MM.1S (cell line): ENCODE data around the gene HOXC6.
A peak's percentile ranks its signal among the peaks of the same experiment; 100 is the strongest.

Experiments used
- DNase-seq: peaks from one replicate; pipeline ENCODE4 v3.0.0-alpha.2; 2015
- H2AFZ ChIP-seq: fragments of 300-600 bp; sonication (generic); 2 replicates; pipeline ENCODE4 v1.6.0; 2016; ENCODE audit warnings: antibody characterized with exemption, low read length
- H3F3A ChIP-seq: fragments of 300-600 bp; sonication (generic); 2 replicates; pipeline ENCODE4 v1.6.1; 2016; ENCODE audit warnings: mild to moderate bottlenecking, antibody characterized with exemption, low read length, moderate library complexity, mixed read lengths; ENCODE audit not compliant: insufficient read depth
- H3K27ac ChIP-seq: fragments of 300-600 bp; sonication (generic); 2 replicates; pipeline ENCODE4 v1.5.1; 2016; ENCODE audit warnings: mild to moderate bottlenecking, low read length
- H3K27me3 ChIP-seq: fragments of 300-600 bp; sonication (generic); replicated peaks from 2 replicates; pipeline ENCODE4 v1.6.0; 2016; ENCODE audit warnings: low read length; ENCODE audit not compliant: insufficient read depth
- H3K36me3 ChIP-seq: fragments of 300-600 bp; sonication (generic); replicated peaks from 2 replicates; pipeline ENCODE4 v1.6.1; 2016; ENCODE audit warnings: mild to moderate bottlenecking, low read length, mixed read lengths; ENCODE audit not compliant: insufficient read depth
- H3K4me1 ChIP-seq: fragments of 300-600 bp; sonication (generic); 2 replicates; pipeline ENCODE4 v1.6.1; 2016; ENCODE audit warnings: low read length, mixed read lengths
- H3K4me2 ChIP-seq: fragments of 300-600 bp; sonication (generic); 2 replicates; pipeline ENCODE4 v1.6.0; 2016; ENCODE audit warnings: low read depth, low read length
- H3K4me3 ChIP-seq: fragments of 300-600 bp; sonication (generic); 2 replicates; pipeline ENCODE4 v1.5.1; 2016; ENCODE audit warnings: low read length, mixed read lengths
- H3K79me2 ChIP-seq: fragments of 300-600 bp; sonication (generic); 2 replicates; pipeline ENCODE4 v1.6.1; 2016; ENCODE audit warnings: mixed run types, low read length, mixed read lengths
- H3K9ac ChIP-seq: fragments of 300-600 bp; sonication (generic); 2 replicates; pipeline ENCODE4 v1.6.1; 2016; ENCODE audit warnings: low read length, mixed read lengths
- H3K9me2 ChIP-seq: fragments of 300-600 bp; sonication (generic); replicated peaks from 2 replicates; pipeline ENCODE4 v1.6.1; 2016; ENCODE audit warnings: mild to moderate bottlenecking, low read length, mixed read lengths; ENCODE audit not compliant: insufficient read depth
- H3K9me3 ChIP-seq: fragments of 300-600 bp; sonication (generic); replicated peaks from 2 replicates; pipeline ENCODE4 v1.6.1; 2016; ENCODE audit warnings: mild to moderate bottlenecking, low read length, mixed read lengths; ENCODE audit not compliant: insufficient read depth
- H4K20me1 ChIP-seq: fragments of 300-600 bp; sonication (generic); 2 replicates; pipeline ENCODE4 v1.6.1; 2016; ENCODE audit warnings: mild to moderate bottlenecking, low read length, moderate library complexity, mixed read lengths; ENCODE audit not compliant: insufficient read depth
- EZH2 ChIP-seq: fragments of 300-600 bp; sonication (generic); optimal IDR thresholded peaks from 2 replicates; pipeline ENCODE3; 2017; ENCODE audit warnings: low read depth, mild to moderate bottlenecking, antibody characterized with exemption, low read length, mixed read lengths
- EZH2phosphoT487 ChIP-seq: fragments of 300-600 bp; sonication (generic); IDR thresholded peaks from 2 replicates; pipeline ENCODE4 v1.6.1; 2018; ENCODE audit warnings: antibody characterized with exemption, low read length
- TF ChIP-seq, protein P1 (sequence below): fragments of 300-600 bp; sonication (generic); IDR thresholded peaks from 2 replicates; pipeline ENCODE4 v1.5.1; 2016; ENCODE audit warnings: antibody characterized with exemption, low read length, mixed read lengths

The HOXC6 gene

GRCh38 chr12:54028314-54029201, at the start of gene HOXC6:
Gene HOXC6, plus strand, starts transcription at chr12:54028440. Its CDS starts 82 bp downstream, at chr12:54028522.
- H3K4me2 ChIP-seq = peak within 1 kb of the TSS; percentile 7; the same call in 1 of the 2 replicates
- H3F3A ChIP-seq = no peaks in the 10 kb centered on the region
- no peak within 1 kb of the TSS for H3K4me3 ChIP-seq
- H4K20me1 ChIP-seq = no peaks in the 10 kb centered on the region
- no peaks in the 10 kb centered on the region for H3K9me3 ChIP-seq
- no peaks in the 10 kb centered on the region for H3K79me2 ChIP-seq
- DNase-seq = no peak
- H3K9me2 ChIP-seq = no peaks in the 10 kb centered on the region
- no peak within 1 kb of the TSS for H3K9ac ChIP-seq
- H3K36me3 ChIP-seq = no peaks in the 10 kb centered on the region
- H3K27me3 ChIP-seq = peaks cover 98% of the 10 kb centered on the region
- no peak within 1 kb of the TSS for H2AFZ ChIP-seq
- no peaks in the 10 kb centered on the region for H3K4me1 ChIP-seq
- no peak within 1 kb of the TSS for H3K27ac ChIP-seq
- TF ChIP-seq, protein P1, sequence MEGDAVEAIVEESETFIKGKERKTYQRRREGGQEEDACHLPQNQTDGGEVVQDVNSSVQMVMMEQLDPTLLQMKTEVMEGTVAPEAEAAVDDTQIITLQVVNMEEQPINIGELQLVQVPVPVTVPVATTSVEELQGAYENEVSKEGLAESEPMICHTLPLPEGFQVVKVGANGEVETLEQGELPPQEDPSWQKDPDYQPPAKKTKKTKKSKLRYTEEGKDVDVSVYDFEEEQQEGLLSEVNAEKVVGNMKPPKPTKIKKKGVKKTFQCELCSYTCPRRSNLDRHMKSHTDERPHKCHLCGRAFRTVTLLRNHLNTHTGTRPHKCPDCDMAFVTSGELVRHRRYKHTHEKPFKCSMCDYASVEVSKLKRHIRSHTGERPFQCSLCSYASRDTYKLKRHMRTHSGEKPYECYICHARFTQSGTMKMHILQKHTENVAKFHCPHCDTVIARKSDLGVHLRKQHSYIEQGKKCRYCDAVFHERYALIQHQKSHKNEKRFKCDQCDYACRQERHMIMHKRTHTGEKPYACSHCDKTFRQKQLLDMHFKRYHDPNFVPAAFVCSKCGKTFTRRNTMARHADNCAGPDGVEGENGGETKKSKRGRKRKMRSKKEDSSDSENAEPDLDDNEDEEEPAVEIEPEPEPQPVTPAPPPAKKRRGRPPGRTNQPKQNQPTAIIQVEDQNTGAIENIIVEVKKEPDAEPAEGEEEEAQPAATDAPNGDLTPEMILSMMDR = no peak
- TF ChIP-seq EZH2phosphoT487 (no peak), EZH2 (no peak)

DNA sequence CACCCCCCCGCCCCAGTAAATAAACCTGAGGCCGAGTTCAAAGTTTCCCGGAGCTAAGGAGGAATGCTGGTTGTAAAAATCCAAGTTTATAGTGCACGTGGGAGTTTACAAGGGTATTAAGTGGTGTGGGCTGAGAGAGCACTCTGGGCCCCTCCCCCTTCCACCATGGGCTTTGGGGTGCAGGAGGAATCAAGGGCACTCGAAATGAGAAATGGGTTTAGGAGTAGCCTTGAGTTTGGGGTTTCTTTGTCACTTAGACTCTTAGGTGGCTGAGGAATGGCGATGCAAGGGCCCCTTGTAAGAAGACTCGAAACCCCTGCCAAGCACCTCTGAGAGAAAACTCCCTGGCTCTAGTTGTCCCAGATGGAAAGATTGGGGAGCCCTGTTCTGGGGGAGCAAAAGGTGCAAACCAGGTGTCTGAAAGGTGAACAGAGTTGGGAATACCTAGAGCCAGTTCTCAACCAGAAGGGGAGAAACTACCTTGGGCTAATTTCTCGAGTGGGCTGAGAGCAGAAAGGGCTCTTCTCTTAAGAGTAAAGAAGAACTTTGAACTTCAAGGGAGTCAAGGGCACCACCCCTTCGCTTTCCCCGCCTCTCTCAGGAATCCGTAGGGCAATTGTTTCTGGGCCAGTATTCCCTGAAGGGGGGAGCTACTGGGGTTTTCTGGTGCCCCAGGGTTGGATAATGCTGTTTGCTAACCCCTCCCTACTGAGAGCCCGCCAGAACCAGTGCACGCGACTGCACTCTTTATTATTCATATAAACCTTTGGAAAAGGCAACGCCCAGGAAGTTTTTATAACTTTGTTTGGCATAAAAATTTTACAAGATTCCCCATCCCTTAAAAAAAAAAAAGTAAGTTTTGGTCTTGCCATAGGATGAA, 49.5 kb upstream of the HOXC6 start:
- no peak for TF ChIP-seq EZH2phosphoT487
- TF ChIP-seq EZH2 = no peak
- TF ChIP-seq, protein P1 = no peak
- Histone ChIP-seq H3F3A (peaks cover 4% of the 10 kb centered on the region; the same call in 1 of the 2 replicates), H4K20me1 (no peaks in the 10 kb centered on the region; the same call in none of the 2 replicates), H3K36me3 (no peaks in the 10 kb centered on the region), H3K9me3 (no peaks in the 10 kb centered on the region), H3K27me3 (peaks cover 96% of the 10 kb centered on the region), H2AFZ (no peak overlapping the region), H3K4me3 (no peak overlapping the region), H3K4me2 (no peak overlapping the region), H3K9ac (no peak overlapping the region), H3K79me2 (no peaks in the 10 kb centered on the region), H3K9me2 (no peaks in the 10 kb centered on the region), H3K27ac (no peak overlapping the region), H3K4me1 (peaks cover 5% of the 10 kb centered on the region; the same call in 1 of the 2 replicates)
- no peak for DNase-seq

DNA sequence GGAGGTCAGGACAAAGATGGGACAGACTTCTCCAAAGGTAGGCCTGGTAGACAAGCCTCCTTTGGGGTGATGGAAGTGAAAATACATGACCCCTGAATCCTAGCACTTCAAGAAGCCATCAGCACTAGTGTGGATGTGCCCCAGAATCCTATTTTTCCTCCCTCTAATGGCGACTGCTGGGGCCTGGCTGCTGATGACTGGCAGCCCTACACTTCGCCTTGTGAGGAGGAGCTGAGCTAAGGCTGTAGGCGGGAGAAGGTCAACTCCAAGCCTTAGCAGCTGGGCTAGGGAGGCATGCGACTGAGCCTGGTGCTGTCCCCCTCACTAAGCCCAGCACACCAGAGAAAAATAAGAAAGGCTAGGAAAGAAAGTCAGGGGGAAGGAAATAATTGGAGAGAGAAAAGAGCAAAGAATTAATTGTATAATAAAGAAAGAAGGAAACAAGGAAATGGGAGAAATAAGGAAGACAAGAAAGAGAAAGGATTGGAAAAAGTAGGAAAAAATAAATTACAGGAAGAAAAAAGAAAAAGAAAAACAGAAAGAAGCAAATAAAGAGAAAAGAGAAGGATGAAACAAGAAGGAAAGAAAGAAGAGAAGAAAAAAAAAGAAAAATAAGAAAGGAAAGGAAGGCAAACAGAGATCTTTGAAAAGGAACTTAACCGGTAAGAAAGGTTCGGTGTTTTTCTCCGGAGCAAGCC, 48.0 kb upstream of the HOXC6 start:
- Histone ChIP-seq H3K9ac (no peak overlapping the region), H3K27me3 (peaks cover 95% of the 10 kb centered on the region), H4K20me1 (no peaks in the 10 kb centered on the region; the same call in 1 of the 2 replicates), H2AFZ (no peak overlapping the region), H3K27ac (no peak overlapping the region), H3K9me3 (no peaks in the 10 kb centered on the region), H3K4me1 (peaks cover 5% of the 10 kb centered on the region; the same call in 1 of the 2 replicates), H3K4me3 (no peak overlapping the region), H3K4me2 (no peak overlapping the region), H3K9me2 (no peaks in the 10 kb centered on the region), H3K79me2 (no peaks in the 10 kb centered on the region), H3K36me3 (no peaks in the 10 kb centered on the region), H3F3A (peaks cover 3% of the 10 kb centered on the region; the same call in 1 of the 2 replicates)
- no peak for DNase-seq
- no peak for TF ChIP-seq EZH2
- TF ChIP-seq, protein P1 = no peak
- no peak for TF ChIP-seq EZH2phosphoT487
